ENCODE results near the gene UBE2Q1. TPM values are rescaled to one million over a fixed set of nuclear protein-coding genes. Genes with fewer than 3 reads are reported as not detected.

Gene UBE2Q1
- total RNA-seq (2012; rRNA removed) (24.7 and 25.3 TPM in 2 replicates), polyA plus RNA-seq (2012; rRNA removed) (20.6 and 21.3 TPM in 2 replicates), Bru-seq, nascent RNA (percentile 74 among the genes with signal in this experiment), BruChase-seq, experiment 1, labeled RNA remaining after a 6-hour chase (percentile 75 among the genes with signal in this experiment), BruChase-seq, experiment 2, labeled RNA remaining after a 2-hour chase (percentile 77 among the genes with signal in this experiment)
- 5.2 and 5.9 TPM in 2 replicates for polyA plus RNA-seq (2012; cell fraction: cytosol; rRNA removed)
- 17.5 and 18.6 TPM in 2 replicates for polyA plus RNA-seq (2012; cell fraction: nucleus; rRNA removed; ENCODE audit: low replicate concordance)
- long read RNA-seq, transcript UBE2Q1-201 (13 exons, 3,210 nt) = major isoform, 39 of 51 reads
- long read RNA-seq, partial matches to known transcripts = 0 of 51 reads
- long read RNA-seq, other reads (novel, unspliced or antisense) = 12 of 51 reads

- peak within 1 kb of the TSS; percentile 73 to 94 for H4K8ac ChIP-seq (ENCODE audit: low read depth in 2 of 2, low read length in 2 of 2)
- H3K56ac ChIP-seq (ENCODE audit: extremely low read depth, insufficient read depth, low read length) = peak within 1 kb of the TSS; percentile 89
- H3K4ac ChIP-seq (ENCODE audit: low read depth, low read length) = peak within 1 kb of the TSS; percentile 88
- H2BK5ac ChIP-seq (ENCODE audit: low read depth, low read length, poor library complexity, severe bottlenecking) = peak within 1 kb of the TSS; percentile 68
- peak within 1 kb of the TSS; percentile 96 for H2AK9ac ChIP-seq (replicated peaks; ENCODE audit: low read depth, low read length, poor library complexity)
- peaks cover 5% of the 10 kb centered on the region for H3K4me1 ChIP-seq (ENCODE audit: control insufficient read depth, insufficient read depth, low read length)
- dilution Hi-C loops (cut with HindIII; ENCODE audit: low sequenced_read_pairs, unreplicated experiment) = no loop called here
- peak within 1 kb of the TSS; percentile 99 for H3K4me2 ChIP-seq (ENCODE audit: low read depth, low read length)
- H2BK20ac ChIP-seq (ENCODE audit: low read depth, low read length) = peak within 1 kb of the TSS; percentile 34; the same call in 1 of the 2 replicates
- POLR2A ChIA-PET (ENCODE audit: unreplicated experiment) = interaction anchor here (0.6 kb wide), 3 partner anchors 51 to 457 kb away, joined by 3 to 13 read pairs (median 8); no protein-coding TSS in a partner anchor
- peak within 1 kb of the TSS; percentile 86 for H2AK5ac ChIP-seq (ENCODE audit: low read depth, low read length)
- H3K14ac ChIP-seq (replicated peaks; ENCODE audit: low read depth, low read length) = peak within 1 kb of the TSS; percentile 93
- in situ Hi-C loops (cut with MboI; ENCODE audit: low sequenced_read_pairs) = no loop called here
- H3K9me1 ChIP-seq (ENCODE audit: insufficient read depth, low read length) = peaks cover 17% of the 10 kb centered on the region; the same call in 1 of the 2 replicates
- DNase-seq = peak; percentile 18
- peak within 1 kb of the TSS; percentile 55; the same call in 1 of the 3 replicates for H2BK15ac ChIP-seq (ENCODE audit: low read depth, low read length)
- WGBS, 2 experiments (ENCODE audit: extremely low coverage in 2 of 2, insufficient read length in 1 of 2) = 4% methylated on average over 18 of the region's 69 CpGs; no CpG with 5 or more reads in 1 of the 2 experiments
- H4K5ac ChIP-seq (ENCODE audit: low read depth, low read length) = peak within 1 kb of the TSS; percentile 76
- peak within 1 kb of the TSS; percentile 95 for H3K4me3 ChIP-seq (ENCODE audit: insufficient read depth, low read depth, low read length)
- H3K23ac ChIP-seq (ENCODE audit: low read depth, low read length) = peak within 1 kb of the TSS; percentile 97
- TF ChIP-seq FOS (IDR thresholded peaks at IDR 0.05; ENCODE audit: low read depth, low read length) (no peak), MXI1 (IDR thresholded peaks at IDR 0.05; ENCODE audit: borderline replicate concordance, low read depth, low read length) (no peak), ELK1 (IDR thresholded peaks at IDR 0.05; ENCODE audit: borderline replicate concordance, low read depth, low read length) (no peak), CHD1 (IDR thresholded peaks at IDR 0.05; ENCODE audit: low read depth, low read length) (no peak), MAFK (IDR thresholded peaks at IDR 0.05; ENCODE audit: low read depth, low read length) (no peak), POLR2A (IDR thresholded peaks at IDR 0.05; ENCODE audit: low read depth, low read length) (no peak), USF2 (IDR thresholded peaks at IDR 0.05; ENCODE audit: low read depth, low read length) (no peak), CEBPB (IDR thresholded peaks at IDR 0.05; ENCODE audit: low read depth, low read length) (no peak), NFE2L2 (IDR thresholded peaks at IDR 0.05; ENCODE audit: low read depth, low read length) (no peak), RFX5 (IDR thresholded peaks at IDR 0.05; ENCODE audit: low read depth, low read length) (no peak), MAZ (IDR thresholded peaks at IDR 0.05; ENCODE audit: borderline replicate concordance, low read depth, low read length) (no peak)
- peak within 1 kb of the TSS; percentile 63 for H3K18ac ChIP-seq (ENCODE audit: low read depth, low read length)
- H3K27me3 ChIP-seq (ENCODE audit: control insufficient read depth, insufficient read depth, low read length) = no peaks in the 10 kb centered on the region
- H3K36me3 ChIP-seq (ENCODE audit: control insufficient read depth, insufficient read depth, low read length) = peaks cover 21% of the 10 kb centered on the region
- peak within 1 kb of the TSS; percentile 94 for H3K27ac ChIP-seq (ENCODE audit: insufficient read depth, low read length)
- intact Hi-C loops (cut with micrococcal nuclease) = loop anchor here (2.0 to 5.0 kb wide), 2 partner anchors 204 to 503 kb away; no protein-coding TSS in a partner anchor
- ATAC-seq (ENCODE audit: low read depth) = peak; percentile 18
- peak within 1 kb of the TSS; percentile 56 for H2BK120ac ChIP-seq (ENCODE audit: low read depth, low read length)
- CTCF ChIA-PET = interaction anchor here (0.6 kb wide), 1 partner anchor 255 kb away, joined by 3 read pairs; no protein-coding TSS in a partner anchor
- peak within 1 kb of the TSS; percentile 85 for H4K91ac ChIP-seq (ENCODE audit: insufficient read depth, low read depth, low read length)
- H4K20me1 ChIP-seq (ENCODE audit: insufficient read depth, low read length) = peaks cover 37% of the 10 kb centered on the region
- peaks cover 24 to 47% of the 10 kb centered on the region in 2 experiments for H3K79me1 ChIP-seq (ENCODE audit: low read depth in 1 of 2, low read length in 2 of 2)
- H3K9ac ChIP-seq (ENCODE audit: low read depth, low read length) = peak within 1 kb of the TSS; percentile 98
- H3K9me3 ChIP-seq (ENCODE audit: control insufficient read depth, insufficient read depth, low read length) = no peaks in the 10 kb centered on the region
- no TSS peak for BruUV-seq (replicated peaks)
- peak within 1 kb of the TSS; percentile 99 for H2AFZ ChIP-seq (replicated peaks; ENCODE audit: low read length, poor library complexity)
These were observed at the start of gene UBE2Q1 for GRCh38 chr1:154557939-154558719. TSS of gene UBE2Q1 (minus strand) at chr1:154558662. CDS start at chr1:154558553, 109 bp downstream.

Data from IMR-90 (cell line).